HCT116 (cell line): ENCODE data around the gene SEMA3E. TPM values are rescaled to one million over a fixed set of nuclear protein-coding genes. Genes with fewer than 3 reads are reported as not detected.

Experiments used
- ATAC-seq: fragments of 200-7000 bp; cut with Tn5 transposase; 2 replicates; pipeline ENCODE4 v1.9.1; 2020; ENCODE audit warnings: mild to moderate bottlenecking, moderate library complexity
- BruUV-seq: library from RNA; stranded (reverse); fragments of 400-500 nt; replicated peaks from 2 replicates; lab custom pipeline; 2021; lab: Mats Ljungman, UMichigan
- CTCF ChIA-PET: fragments of 300-600 bp; sonication (Branson Sonifier 250); formaldehyde crosslinking; loops from one replicate; lab custom pipeline; 2021; ENCODE audit warnings: antibody characterized with exemption; lab: Charles Lee
- POLR2A ChIA-PET: fragments of 300-600, 350-600 bp; sonication (Branson Sonifier 250); formaldehyde crosslinking; loops from one replicate; lab custom pipeline; 2021; ENCODE audit warnings: antibody characterized with exemption; lab: Charles Lee
- RAD21 ChIA-PET, 2 experiments: fragments of 300-600 bp; sonication (Branson Sonifier 250); formaldehyde crosslinking; loops; one replicate each; lab custom pipeline; 2023; ENCODE audit warnings: low total read pairs in 2 of 2; ENCODE audit not compliant: uncharacterized antibody in 2 of 2, unreplicated experiment in 2 of 2, low non-redundant PET in 1 of 2; lab: Charles Lee
- DNase-seq: peaks from one replicate; pipeline ENCODE4 v3.0.0-alpha.2; 2010; ENCODE audit warnings: low read depth, low spot score
- H2AFZ ChIP-seq: fragments of 200-600 bp; shearing (Covaris generic), sonication (generic); 2 replicates; pipeline ENCODE4 v1.6.1; 2017; ENCODE audit warnings: low read depth, mixed run types, mixed read lengths, antibody characterized with exemption, low read length; ENCODE audit not compliant: poor library complexity, severe bottlenecking
- H3K27ac ChIP-seq: 2 replicates; pipeline ENCODE4 v1.5.1; 2012; ENCODE audit warnings: low read depth, low read length
- H3K27me3 ChIP-seq: fragments of 200-600 bp; sonication (generic); 2 replicates; pipeline ENCODE4 v1.6.1; 2016; ENCODE audit warnings: mixed run types, low read length, mixed read lengths; ENCODE audit not compliant: insufficient read depth
- H3K36me3 ChIP-seq, 2 experiments: fragments of 200-500 bp in 1 of 2; fragments of 200-600 bp in 1 of 2; sonication (Bioruptor generic) in 1 of 2; sonication (generic) in 1 of 2; 2 replicates each; pipeline versions ENCODE4 v1.5.1 to v1.6.1; 2014 to 2016; ENCODE audit warnings: low read length in 2 of 2, inconsistent platforms in 1 of 2, mixed read lengths in 1 of 2, mixed run types in 1 of 2; ENCODE audit not compliant: insufficient read depth in 2 of 2, control insufficient read depth in 1 of 2
- H3K4me1 ChIP-seq, 2 experiments: fragments of 200-600 bp in 1 of 2; sonication (generic) in 1 of 2; 2 replicates each; pipeline versions ENCODE4 v1.5.1 to v1.6.1; 2012 to 2017; ENCODE audit warnings: low read length in 2 of 2, inconsistent platforms in 1 of 2, mild to moderate bottlenecking in 1 of 2, mixed read lengths in 1 of 2, mixed run types in 1 of 2, moderate library complexity in 1 of 2; ENCODE audit not compliant: insufficient read depth in 2 of 2, control insufficient read depth in 1 of 2
- H3K4me2 ChIP-seq: fragments of 200-600 bp; sonication (generic); 2 replicates; pipeline ENCODE4 v1.6.1; 2017; ENCODE audit warnings: mixed run types, low read length, mixed read lengths
- H3K4me3 ChIP-seq, 2 experiments: fragments of 200-600 bp in 1 of 2; sonication (generic) in 1 of 2; replicated peaks in 1 of 2; 2 replicates each; pipeline ENCODE4 v1.5.1; 2011 to 2016; ENCODE audit warnings: low read length in 2 of 2, control low read depth in 1 of 2, low read depth in 1 of 2, mild to moderate bottlenecking in 1 of 2, mixed read lengths in 1 of 2, mixed run types in 1 of 2
- H3K79me2 ChIP-seq: fragments of 200-600 bp; sonication (generic); 2 replicates; pipeline ENCODE4 v1.6.1; 2017; ENCODE audit warnings: mild to moderate bottlenecking, mixed run types, low read length, moderate library complexity, mixed read lengths; ENCODE audit not compliant: insufficient read depth
- H3K9ac ChIP-seq: fragments of 200-600 bp; sonication (generic); 2 replicates; pipeline ENCODE4 v1.6.1; 2016; ENCODE audit warnings: low read length, mixed read lengths
- H3K9me2 ChIP-seq: fragments of 200-600 bp; sonication (generic), shearing (Covaris generic); 2 replicates; pipeline ENCODE4 v1.6.1; 2017; ENCODE audit warnings: mixed run types, mild to moderate bottlenecking, moderate library complexity; ENCODE audit not compliant: insufficient read depth
- H3K9me3 ChIP-seq, 2 experiments: fragments of 200-500 bp in 1 of 2; fragments of 200-600 bp in 1 of 2; sonication (Bioruptor generic) in 1 of 2; sonication (generic) in 1 of 2; 2 replicates each; pipeline ENCODE4 v1.6.1; 2014 to 2017; ENCODE audit warnings: low read length in 2 of 2, mixed read lengths in 2 of 2, inconsistent platforms in 1 of 2, low read depth in 1 of 2, mild to moderate bottlenecking in 1 of 2, mixed run types in 1 of 2, moderate library complexity in 1 of 2; ENCODE audit not compliant: control insufficient read depth in 1 of 2, insufficient read depth in 1 of 2
- H4K20me1 ChIP-seq: fragments of 200-600 bp; sonication (generic), shearing (Covaris generic); 2 replicates; pipeline ENCODE4 v1.6.1; 2017; ENCODE audit warnings: mixed run types, mild to moderate bottlenecking, moderate library complexity; ENCODE audit not compliant: insufficient read depth
- CBX3 ChIP-seq: IDR thresholded peaks from 2 replicates; pipeline ENCODE4 v1.6.1; 2012; ENCODE audit warnings: low read depth
- CEBPB ChIP-seq: IDR thresholded peaks from 2 replicates; pipeline ENCODE4 v1.6.1; 2012; ENCODE audit warnings: low read depth
- EGR1 ChIP-seq: IDR thresholded peaks from 2 replicates; pipeline ENCODE4 v1.6.1; 2012; ENCODE audit warnings: low read depth
- ELF1 ChIP-seq: IDR thresholded peaks from 2 replicates; pipeline ENCODE4 v1.6.1; 2012; ENCODE audit warnings: low read depth, borderline replicate concordance
- EZH2 ChIP-seq: fragments of 200-600 bp; sonication (generic); IDR thresholded peaks from 2 replicates; pipeline ENCODE4 v1.6.1; 2017; ENCODE audit warnings: antibody characterized with exemption, mixed run types
- EZH2phosphoT487 ChIP-seq: fragments of 200-600 bp; IDR thresholded peaks from 2 replicates; pipeline ENCODE4 v1.6.1; 2018; ENCODE audit warnings: antibody characterized with exemption, borderline replicate concordance
- FOSL1 ChIP-seq: IDR thresholded peaks from 2 replicates; pipeline ENCODE4 v1.6.1; 2012; ENCODE audit warnings: low read depth
- POLR2AphosphoS5 ChIP-seq: IDR thresholded peaks from 2 replicates; pipeline ENCODE4 v1.6.1; 2011; ENCODE audit warnings: mild to moderate bottlenecking, low read depth, low read length, moderate library complexity
- RAD21 ChIP-seq: IDR thresholded peaks from 2 replicates; pipeline ENCODE4 v1.6.1; 2012; ENCODE audit warnings: low read depth, mild to moderate bottlenecking
- SIN3A ChIP-seq: IDR thresholded peaks from 2 replicates; pipeline ENCODE4 v1.6.1; 2012; ENCODE audit warnings: low read depth
- SP1 ChIP-seq: IDR thresholded peaks from 2 replicates; pipeline ENCODE4 v1.6.1; 2012; ENCODE audit warnings: low read depth
- SRF ChIP-seq: IDR thresholded peaks from 2 replicates; pipeline ENCODE4 v1.6.1; 2012; ENCODE audit warnings: low read depth
- TCF7L2 ChIP-seq: IDR thresholded peaks from 2 replicates; pipeline ENCODE4 v1.7.0; 2011; ENCODE audit warnings: borderline replicate concordance, inconsistent platforms; ENCODE audit not compliant: insufficient read depth, insufficient read length; ENCODE audit errors: extremely low read depth
- ZFX ChIP-seq: fragments of 450-650 bp; IDR thresholded peaks from 2 replicates; pipeline ENCODE4 v1.6.1; 2017
- intact Hi-C: fragments of 100-400 bp; cut with micrococcal nuclease; formaldehyde crosslinking; loops from 2 replicates; pipeline ENCODE4 v1.10.0; 2022
- total RNA-seq: library from RNA; stranded (reverse); gene quantifications from one replicate; pipeline ENCODE4 v1.2.1, GENCODE V29; 2021; ENCODE audit not compliant: unreplicated experiment
- TF ChIP-seq, protein P1 (sequence below): IDR thresholded peaks from 2 replicates; pipeline ENCODE4 v1.6.1; 2012
- TF ChIP-seq, protein P2 (sequence below): IDR thresholded peaks from 2 replicates; pipeline ENCODE4 v1.6.1; 2012; ENCODE audit warnings: low read depth
- TF ChIP-seq, protein P3 (sequence below): IDR thresholded peaks from 2 replicates; pipeline ENCODE4 v1.6.1; 2012

SEMA3E gene
- total RNA-seq, 1 experiment from 2014 or later: 1.6 TPM

DNA sequence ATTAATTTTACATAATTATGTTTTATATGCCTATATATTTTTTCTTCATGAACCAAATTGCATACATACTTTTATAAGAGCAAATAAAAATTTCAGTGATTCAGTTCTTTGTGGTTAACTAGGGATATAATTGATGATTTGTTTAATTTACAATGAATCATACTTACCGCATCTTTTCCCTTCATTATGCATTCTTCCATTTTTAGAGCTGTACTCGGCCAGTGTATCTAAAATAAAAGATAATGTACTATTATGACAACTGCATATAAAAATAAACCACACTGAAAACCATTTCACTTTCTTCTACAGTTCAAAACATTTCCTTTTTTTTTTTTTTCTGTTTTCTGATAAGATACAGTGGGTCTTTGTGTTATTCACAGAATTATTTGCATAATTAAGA lies 179.9 kb downstream of the SEMA3E start:
- Histone ChIP-seq H3K27ac (no peak overlapping the region; the same call in 1 of the 2 replicates), H3K79me2 (no peaks in the 10 kb centered on the region), H3K9ac (no peak overlapping the region), H3K4me3 (no peak overlapping the region), H3K4me1 (peaks cover 8 to 17% of the 10 kb centered on the region in 2 experiments; a peak in 3 of 4 replicates), H3K4me2 (peak overlapping the region; percentile 57), H2AFZ (peak overlapping the region; percentile 69), H3K27me3 (no peaks in the 10 kb centered on the region), H4K20me1 (no peaks in the 10 kb centered on the region), H3K9me2 (no peaks in the 10 kb centered on the region), H3K36me3 (no peaks in the 10 kb centered on the region), H3K9me3 (no peaks in the 10 kb centered on the region)
- intact Hi-C loops: no loop called here
- ATAC-seq (no peak), DNase-seq (no peak)
- BruUV-seq: no TSS peak
- TF ChIP-seq RAD21: no peak
- no peak for TF ChIP-seq ZFX
- TF ChIP-seq SRF: no peak
- no peak for TF ChIP-seq FOSL1
- TF ChIP-seq, protein P1, sequence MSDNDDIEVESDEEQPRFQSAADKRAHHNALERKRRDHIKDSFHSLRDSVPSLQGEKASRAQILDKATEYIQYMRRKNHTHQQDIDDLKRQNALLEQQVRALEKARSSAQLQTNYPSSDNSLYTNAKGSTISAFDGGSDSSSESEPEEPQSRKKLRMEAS: no peak
- TF ChIP-seq EZH2phosphoT487: no peak
- TF ChIP-seq CEBPB: no peak
- TF ChIP-seq ELF1: no peak
- CTCF ChIA-PET: no interaction called here
- RAD21 ChIA-PET: no interaction called here
- POLR2A ChIA-PET: no interaction called here

DNA sequence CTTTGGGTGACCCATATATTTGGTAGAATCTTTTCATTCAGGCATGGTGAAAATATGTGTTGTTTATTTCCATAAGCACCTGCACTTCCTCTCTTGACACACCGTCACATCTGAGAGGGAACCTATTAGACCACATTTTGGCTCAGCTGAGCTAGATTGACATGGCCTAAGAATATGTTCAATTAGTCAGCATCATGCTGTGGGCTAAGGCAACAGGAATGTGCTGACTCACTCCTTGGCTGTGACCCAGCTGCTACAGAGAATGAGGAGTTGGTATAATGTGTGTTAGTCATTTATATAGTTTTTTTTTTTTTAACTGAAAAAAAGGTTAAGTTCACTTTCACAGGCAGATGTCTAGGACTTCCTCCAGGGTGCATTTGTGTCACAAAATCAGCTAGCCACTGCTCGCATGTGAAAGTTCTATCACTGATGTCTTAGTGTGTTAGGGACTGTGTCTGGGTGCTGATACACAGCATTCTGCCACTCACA lies 180.6 kb downstream of the SEMA3E start:
- peaks cover 8 to 17% of the 10 kb centered on the region in 2 experiments; a peak in 3 of 4 replicates for H3K4me1 ChIP-seq
- peak; percentile 97 for ATAC-seq
- peak; percentile 89 for DNase-seq
- intact Hi-C loops: no loop called here
- no peaks in the 10 kb centered on the region for H3K9me3 ChIP-seq
- CTCF ChIA-PET: no interaction called here
- H3K79me2 ChIP-seq: no peaks in the 10 kb centered on the region
- H3K4me3 ChIP-seq: no peak overlapping the region
- H3K9ac ChIP-seq: peak overlapping the region; percentile 1; the same call in 1 of the 2 replicates
- POLR2A ChIA-PET: no interaction called here
- H3K4me2 ChIP-seq: peak overlapping the region; percentile 57
- H3K9me2 ChIP-seq: no peaks in the 10 kb centered on the region
- no TSS peak for BruUV-seq
- H2AFZ ChIP-seq: peak overlapping the region; percentile 81
- RAD21 ChIA-PET: interaction anchor here in 1 of 2 experiments (0.7 kb wide), 1 partner anchor 740 kb away, joined by 3 read pairs; no protein-coding TSS in a partner anchor
- peak overlapping the region; percentile 8; the same call in 1 of the 2 replicates for H3K27ac ChIP-seq
- no peaks in the 10 kb centered on the region for H3K27me3 ChIP-seq
- H3K36me3 ChIP-seq: no peaks in the 10 kb centered on the region
- H4K20me1 ChIP-seq: no peaks in the 10 kb centered on the region
- 0 out of 2 replicates have a peak, but pooled peaks have one; percentile 25 for TF ChIP-seq EGR1
- 0 out of 2 replicates have a peak, but pooled peaks have one; percentile 47 for TF ChIP-seq CEBPB
- peak; percentile 95 for TF ChIP-seq CBX3
- TF ChIP-seq, protein P2, sequence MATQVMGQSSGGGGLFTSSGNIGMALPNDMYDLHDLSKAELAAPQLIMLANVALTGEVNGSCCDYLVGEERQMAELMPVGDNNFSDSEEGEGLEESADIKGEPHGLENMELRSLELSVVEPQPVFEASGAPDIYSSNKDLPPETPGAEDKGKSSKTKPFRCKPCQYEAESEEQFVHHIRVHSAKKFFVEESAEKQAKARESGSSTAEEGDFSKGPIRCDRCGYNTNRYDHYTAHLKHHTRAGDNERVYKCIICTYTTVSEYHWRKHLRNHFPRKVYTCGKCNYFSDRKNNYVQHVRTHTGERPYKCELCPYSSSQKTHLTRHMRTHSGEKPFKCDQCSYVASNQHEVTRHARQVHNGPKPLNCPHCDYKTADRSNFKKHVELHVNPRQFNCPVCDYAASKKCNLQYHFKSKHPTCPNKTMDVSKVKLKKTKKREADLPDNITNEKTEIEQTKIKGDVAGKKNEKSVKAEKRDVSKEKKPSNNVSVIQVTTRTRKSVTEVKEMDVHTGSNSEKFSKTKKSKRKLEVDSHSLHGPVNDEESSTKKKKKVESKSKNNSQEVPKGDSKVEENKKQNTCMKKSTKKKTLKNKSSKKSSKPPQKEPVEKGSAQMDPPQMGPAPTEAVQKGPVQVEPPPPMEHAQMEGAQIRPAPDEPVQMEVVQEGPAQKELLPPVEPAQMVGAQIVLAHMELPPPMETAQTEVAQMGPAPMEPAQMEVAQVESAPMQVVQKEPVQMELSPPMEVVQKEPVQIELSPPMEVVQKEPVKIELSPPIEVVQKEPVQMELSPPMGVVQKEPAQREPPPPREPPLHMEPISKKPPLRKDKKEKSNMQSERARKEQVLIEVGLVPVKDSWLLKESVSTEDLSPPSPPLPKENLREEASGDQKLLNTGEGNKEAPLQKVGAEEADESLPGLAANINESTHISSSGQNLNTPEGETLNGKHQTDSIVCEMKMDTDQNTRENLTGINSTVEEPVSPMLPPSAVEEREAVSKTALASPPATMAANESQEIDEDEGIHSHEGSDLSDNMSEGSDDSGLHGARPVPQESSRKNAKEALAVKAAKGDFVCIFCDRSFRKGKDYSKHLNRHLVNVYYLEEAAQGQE: no peak
- TF ChIP-seq FOSL1: peak; percentile 95
- TF ChIP-seq, protein P3, sequence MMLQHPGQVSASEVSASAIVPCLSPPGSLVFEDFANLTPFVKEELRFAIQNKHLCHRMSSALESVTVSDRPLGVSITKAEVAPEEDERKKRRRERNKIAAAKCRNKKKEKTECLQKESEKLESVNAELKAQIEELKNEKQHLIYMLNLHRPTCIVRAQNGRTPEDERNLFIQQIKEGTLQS: peak; percentile 72
- TF ChIP-seq TCF7L2: no peak
- peak; percentile 77 for TF ChIP-seq SP1
- peak; percentile 59 for TF ChIP-seq POLR2AphosphoS5
- TF ChIP-seq SIN3A: peak; percentile 78
- 0 out of 2 replicates have a peak, but pooled peaks have one; percentile 10 for TF ChIP-seq RAD21
- TF ChIP-seq EZH2phosphoT487: no peak
- TF ChIP-seq, protein P1: peak; percentile 67
- peak; percentile 56; the same call in 1 of the 2 replicates for TF ChIP-seq SRF
- 0 out of 2 replicates have a peak, but pooled peaks have one; percentile 34 for TF ChIP-seq ELF1
- TF ChIP-seq EZH2: no peak
